GM18511 (cell line): Measurements from ENCODE around the gene PRMT7.
A peak's percentile ranks its signal among the peaks of the same experiment; 100 is the strongest.
"Not testable (repeated sequence)": the region's sequence is repeated elsewhere in the genome, so short reads cannot be mapped to it uniquely, and the experiment has no call there.

Source experiments
- ATAC-seq: cut with Tn5 transposase; IDR thresholded peaks from one replicate; pipeline ENCODE4 v1.9.1; 2021; ENCODE audit warnings: mild to moderate bottlenecking, moderate library complexity; ENCODE audit not compliant: unreplicated experiment

Gene PRMT7

DNA sequence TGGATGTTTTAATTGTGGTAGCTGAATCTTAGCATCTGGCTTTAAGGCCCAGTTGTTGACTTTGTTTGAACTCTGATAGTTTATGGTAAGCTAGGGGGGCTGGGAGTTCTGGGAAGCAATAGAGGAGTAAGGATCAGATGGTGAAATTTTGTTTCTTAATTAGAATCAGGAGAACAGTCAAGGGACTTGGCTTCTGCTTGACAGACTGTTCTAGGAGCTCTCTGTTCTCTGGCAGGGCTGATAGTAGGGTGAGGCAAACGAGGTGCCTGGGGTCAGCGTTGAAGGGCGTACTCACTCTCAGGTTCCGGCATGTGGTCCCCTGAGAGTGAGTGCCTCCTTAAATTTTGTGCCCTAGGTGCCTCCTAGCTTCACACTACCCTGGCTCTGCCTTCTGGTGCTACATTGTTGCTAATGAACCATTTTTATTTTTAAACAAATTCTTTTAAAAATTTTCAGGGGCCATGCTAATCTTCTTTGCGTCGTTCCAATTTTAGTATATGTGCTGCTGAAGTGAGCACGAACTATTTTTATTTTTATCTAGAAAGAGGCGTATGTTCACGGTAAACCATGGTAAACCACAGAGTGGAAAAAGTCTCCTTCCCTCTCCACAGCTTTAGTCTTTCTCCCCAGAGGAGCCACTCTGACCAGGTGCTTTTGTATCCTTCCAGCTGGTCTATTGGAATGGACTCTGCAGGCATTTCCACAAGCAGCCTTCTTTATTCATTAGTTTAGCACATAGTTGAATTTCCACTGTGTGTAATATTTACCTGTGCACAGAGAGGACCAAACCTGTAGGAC is 26.8 kb upstream of the PRMT7 start:
- peak; percentile 62 for ATAC-seq

DNA sequence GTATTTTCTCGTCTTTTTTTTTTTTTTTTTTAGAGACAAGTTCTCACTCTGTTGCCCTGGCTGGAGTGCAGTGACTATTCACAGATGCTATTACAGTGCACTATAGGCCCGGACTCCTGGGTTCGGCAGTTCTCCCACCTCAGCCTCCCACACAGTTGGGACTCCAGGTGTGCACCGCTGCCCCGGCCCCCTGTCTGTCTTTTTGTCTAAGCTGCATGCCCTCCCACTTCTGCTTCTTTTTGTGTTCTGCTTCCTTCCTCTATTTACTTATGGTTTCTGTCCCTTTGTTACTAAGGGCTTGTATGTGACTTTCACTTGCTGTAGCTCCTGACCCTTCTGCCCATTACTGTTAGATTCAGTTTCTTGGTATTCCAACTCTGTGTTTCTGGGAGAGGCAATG is 26.0 kb upstream of the PRMT7 start:
- ATAC-seq, result peak; percentile 44

DNA sequence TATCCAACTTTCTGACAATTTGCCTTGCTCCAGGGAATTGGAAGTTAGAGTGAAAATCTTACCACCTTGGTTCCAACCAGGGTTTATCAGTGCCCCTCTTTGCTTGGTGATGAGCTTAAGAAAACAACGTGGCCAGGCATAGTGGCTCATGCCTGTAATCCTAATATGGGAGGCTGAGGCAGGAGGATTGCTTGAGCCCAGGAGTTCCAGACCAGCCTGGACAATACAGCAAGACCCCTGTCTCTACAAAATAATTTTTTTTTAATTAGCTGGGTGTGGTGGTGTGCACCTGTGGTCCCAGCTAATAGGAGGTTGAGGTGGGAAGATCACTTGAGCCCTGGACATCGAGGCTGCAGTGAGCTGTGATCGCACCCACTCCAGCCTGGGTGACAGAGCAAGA is 25.1 kb upstream of the PRMT7 start:
- ATAC-seq, result no peak

DNA sequence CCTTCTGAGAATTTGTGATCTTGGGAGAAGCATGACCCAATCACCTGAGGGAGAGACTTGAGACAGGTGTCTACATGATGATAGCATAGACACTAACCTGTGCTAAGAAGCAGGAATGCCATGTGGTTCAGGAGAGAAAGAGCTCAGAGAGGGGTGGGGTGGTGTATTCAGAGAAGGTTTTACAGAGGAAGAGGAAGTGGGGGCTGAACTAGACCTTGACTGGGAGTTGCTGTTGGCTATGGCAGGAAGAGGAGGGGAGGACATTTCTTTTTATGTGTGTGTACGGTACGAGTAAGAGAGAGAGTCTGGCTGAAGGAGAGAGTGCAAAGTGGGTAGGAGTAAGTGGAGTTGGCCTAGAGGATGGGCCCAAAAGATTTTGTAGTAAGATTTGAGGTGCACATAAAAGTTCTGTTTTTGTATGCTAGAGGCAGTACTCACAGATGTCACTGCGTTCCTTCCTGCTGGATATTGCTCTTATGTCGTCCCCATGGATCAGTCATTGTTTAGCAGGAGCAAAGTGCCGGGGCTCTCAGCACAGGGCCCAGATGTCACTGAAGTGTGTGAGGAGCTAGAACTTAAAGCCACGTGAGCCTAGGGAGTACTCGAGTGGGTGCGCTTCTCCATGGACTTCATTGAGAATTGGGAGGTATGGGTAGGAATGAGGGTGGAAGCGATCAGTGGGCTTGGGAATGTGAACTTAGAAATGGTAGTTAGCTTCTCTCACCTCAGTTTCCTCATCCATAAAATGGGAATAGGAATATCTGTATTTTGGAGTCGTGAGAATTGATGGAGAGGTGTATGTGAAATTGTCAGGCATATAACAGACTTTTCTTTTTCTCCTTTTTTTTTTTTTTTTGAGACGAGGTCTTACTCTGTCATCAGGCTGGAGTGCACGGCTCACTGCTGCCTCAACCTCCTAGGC is 24.4 kb upstream of the PRMT7 start:
- no peak for ATAC-seq

DNA sequence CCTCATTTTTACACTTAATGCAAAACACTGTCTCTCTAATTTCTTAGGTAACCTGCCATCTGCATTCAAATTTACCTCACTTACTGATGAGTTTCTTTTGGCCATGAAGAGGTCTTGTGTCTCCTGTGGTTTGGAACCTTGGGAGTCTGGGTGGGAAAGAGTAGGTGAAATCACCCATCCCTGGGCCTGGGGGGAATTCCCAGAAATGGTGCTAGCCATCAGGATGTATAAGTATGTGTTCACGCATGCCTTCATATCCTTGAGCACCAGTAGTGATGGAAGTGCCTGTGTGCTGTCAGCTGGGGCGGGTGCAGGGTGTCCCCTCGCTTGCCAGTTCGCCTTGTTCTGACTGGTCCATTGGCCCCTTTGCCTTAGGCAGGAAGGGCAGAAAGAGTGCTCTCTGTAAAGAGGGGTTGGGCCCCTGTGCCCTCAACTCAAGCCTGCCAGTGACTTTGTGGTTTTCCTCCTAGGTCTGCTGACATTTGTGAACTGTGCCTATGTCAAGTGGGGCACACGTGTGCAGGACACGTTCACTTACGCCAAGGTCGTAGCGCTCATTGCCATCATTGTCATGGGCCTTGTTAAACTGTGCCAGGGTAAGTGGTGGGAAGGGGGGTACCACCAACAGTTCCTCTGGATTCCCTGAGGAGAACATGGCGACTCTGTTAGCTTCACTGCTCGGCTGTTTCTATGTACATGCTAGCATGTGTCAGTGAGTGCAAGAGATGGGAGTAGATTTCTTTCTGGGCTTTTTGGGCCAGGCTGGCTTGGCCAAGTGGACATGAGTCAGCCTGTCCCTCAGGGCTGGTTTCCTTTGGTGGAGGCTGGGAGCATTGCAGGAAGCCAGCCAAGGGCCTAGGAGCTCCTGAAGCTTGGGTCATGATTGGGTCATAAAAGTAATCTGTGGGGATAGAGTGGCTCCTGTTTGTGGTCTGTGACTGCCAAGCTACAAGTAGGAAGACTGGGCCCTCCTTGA is 23.3 kb upstream of the PRMT7 start:
- no peak for ATAC-seq

DNA sequence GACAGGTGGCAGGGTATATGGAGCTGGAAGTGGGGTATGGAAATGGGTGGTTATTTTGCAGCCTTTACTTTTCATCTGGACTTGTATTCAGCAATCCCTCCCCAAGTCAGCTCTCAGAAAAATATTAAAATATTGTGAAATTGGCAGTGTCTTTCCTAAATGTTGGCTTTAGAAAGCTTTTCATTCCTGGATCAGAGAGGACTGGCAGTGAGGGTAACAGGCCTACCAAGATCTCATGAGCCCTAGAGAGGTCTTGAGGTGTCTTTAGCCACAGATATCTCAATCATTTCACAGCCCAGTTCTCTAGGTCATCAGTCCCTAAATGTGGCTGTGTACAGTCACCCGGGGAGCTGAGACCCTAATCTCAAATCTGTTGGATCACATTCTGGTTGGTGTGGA is 22.6 kb upstream of the PRMT7 start:
- no peak for ATAC-seq

DNA sequence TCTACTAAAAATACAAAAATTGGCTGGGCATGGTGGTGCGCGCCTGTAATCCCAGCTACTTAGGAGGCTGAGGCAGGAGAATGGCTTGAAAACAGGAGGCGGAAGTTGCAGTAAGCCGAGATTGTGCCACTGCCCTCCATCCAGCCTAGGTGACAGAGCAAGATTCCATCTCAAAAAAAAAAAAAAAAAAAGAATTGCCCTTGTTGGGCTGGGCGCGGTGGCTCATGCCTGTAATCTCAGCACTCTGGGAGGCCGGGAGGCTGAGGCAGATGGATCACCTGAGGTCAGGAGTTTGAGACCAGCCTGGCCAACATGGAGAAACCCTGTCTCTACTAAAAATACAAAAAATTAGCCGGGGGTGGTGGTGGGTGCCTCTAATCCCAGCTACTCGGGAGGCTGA is 22.0 kb upstream of the PRMT7 start:
- not testable (repeated sequence) for ATAC-seq

DNA sequence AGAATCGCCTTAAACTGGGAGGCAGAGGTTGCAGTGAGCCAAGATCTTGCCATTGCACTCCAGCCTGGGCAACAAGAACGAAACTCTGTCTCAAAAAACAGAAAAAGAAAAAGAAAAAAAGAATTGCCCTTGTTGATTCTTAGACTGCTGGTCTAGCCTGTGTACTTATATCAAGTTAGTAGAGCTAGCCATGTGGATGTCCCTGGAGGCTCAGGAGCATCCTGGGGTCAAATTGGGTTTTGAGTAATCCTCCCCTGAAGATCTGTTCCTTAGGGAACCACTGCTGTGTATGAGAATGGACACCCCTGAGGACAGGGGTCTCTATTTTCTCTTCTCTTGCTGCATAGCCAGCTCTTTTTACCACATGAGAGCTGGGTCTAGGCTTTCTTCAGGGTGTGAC is 21.6 kb upstream of the PRMT7 start:
- ATAC-seq, result no peak

DNA sequence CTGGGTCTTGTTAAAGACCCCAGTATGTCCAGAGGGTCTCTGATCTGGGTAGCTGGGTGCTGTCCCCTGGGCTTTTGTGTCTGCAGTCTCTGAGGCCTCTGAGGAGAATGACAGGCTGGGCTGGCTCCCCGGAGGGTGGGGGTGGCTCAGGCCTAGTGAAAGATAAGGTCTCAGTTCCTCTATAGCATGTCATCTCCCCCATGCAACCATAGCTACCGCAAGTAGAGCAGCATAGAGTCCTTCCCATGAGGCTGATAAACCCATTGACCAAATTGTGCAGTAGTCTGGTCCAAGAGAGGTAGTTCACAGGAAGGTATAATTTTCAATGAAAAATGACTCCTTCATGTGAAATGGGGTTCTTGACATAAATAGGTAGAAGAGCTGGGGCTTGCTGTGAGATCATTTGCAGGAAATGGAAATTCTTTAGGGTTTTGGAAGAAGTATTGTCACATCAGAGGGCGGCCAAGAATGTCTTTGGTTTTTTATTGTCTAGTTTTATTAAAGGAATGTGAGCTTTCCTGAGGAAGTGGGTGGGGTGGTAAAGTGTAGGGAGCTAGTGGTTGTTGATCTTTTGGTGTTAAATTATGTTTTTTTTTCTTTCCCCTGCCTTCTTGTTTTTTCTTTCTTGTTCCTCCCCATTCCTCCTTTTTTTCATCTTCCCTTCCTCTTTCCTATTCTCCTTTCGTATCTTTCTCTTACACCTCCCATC is 21.0 kb upstream of the PRMT7 start:
- ATAC-seq, result peak; percentile 92

DNA sequence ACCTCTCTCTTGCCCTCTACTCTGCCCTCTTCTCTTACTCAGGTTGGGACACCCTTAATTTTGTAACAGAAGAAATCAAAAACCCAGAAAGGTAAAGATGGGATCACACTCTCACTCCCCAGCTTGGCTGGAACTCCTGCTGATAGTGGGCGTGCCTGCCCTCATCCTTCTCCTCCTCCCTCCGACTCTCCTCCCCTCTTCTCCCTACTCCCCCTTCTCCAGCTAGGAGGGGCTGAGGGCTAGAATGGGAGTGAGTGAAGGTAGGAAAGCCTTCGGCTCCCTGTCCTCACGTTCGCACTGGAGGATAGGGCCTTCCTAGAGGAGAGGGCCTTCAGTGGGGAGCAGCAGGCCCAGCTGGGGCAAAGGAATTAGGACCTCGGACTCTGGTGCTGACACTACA is 20.4 kb upstream of the PRMT7 start:
- ATAC-seq, result no peak

DNA sequence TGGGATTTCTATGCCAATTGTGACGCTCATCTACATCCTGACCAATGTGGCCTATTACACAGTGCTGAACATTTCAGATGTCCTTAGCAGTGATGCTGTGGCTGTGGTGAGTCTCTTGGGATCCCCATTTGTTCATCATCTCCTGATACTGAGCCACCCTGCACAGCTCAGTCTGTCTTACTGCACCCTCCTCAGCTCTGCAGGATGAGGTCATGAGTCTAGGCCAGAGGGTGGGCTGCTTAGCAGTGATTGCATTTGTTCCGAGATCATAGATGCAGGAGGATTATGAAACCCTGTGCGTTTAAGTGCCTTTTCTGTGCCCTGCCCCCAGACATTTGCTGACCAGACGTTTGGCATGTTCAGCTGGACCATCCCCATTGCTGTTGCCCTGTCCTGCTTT is 19.6 kb upstream of the PRMT7 start:
- ATAC-seq, result no peak

DNA sequence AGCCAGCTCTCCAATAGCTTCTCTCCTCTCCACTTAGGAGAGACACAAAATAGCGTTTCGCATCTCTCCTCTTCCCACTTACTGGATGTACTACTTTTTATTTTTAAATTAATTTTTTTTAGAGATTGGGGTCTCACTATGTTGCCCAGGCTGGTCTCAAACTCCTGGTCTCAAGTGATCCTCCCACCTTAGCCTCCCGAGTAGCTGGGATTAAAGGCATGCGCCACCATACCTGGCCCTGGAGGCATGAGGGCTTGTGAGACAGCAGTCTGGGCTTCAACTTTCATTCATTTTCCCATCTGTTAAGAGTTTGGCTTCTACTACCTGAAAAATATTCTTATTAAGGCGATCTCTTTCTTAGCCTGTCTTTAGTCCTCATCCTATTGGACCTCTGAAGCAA is 18.4 kb upstream of the PRMT7 start:
- no peak for ATAC-seq

DNA sequence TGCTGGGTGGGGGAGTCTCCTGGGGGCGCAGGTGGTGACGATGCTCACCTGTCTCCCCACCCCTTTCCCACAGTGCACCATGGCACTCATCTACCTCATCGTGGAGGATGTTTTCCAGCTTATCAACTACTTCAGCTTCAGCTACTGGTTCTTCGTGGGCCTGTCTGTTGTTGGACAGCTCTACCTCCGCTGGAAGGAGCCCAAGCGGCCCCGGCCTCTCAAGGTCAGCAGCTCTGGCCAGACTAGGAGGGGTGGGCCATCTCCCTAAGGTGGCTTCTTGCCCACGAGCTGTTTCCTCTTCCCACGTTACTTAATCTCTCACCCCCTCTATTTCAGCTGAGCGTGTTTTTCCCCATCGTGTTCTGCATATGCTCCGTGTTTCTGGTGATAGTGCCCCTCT is 14.5 kb upstream of the PRMT7 start:
- no peak for ATAC-seq

DNA sequence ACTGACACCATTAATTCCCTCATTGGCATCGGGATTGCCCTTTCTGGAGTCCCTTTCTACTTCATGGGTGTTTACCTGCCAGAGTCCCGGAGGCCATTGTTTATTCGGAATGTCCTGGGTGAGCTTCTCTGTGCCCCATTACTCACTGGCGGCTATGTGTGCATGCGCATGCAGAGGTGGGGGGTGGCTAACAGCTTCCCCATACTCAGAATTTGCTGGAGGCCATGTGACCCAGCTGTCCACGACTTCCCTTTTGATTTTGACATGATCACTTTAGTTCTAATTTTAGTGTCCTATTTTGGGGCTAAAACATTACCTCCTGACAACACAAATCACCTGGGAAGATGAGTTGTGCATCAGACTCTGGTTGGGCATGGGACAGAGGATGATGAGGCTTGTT is 14.1 kb upstream of the PRMT7 start:
- no peak for ATAC-seq

DNA sequence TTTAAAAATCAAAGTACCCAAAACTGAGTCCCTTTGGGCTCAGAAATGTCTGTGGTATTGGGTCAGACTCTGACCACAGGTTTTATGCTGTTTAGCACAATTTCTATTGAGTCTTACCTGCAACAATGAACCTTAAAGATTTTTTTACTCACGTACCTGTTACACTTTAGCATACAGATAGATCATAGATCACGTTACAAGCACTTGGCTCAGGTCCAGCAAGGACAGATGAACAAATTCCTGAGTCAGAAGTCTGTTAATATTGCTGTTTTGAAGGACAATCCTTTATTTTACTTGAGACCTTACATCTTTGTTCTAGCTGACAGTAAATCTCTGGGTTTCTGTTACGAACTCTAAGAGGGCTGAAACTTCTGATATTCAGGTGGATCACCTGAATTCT is 12.9 kb upstream of the PRMT7 start:
- no peak for ATAC-seq

DNA sequence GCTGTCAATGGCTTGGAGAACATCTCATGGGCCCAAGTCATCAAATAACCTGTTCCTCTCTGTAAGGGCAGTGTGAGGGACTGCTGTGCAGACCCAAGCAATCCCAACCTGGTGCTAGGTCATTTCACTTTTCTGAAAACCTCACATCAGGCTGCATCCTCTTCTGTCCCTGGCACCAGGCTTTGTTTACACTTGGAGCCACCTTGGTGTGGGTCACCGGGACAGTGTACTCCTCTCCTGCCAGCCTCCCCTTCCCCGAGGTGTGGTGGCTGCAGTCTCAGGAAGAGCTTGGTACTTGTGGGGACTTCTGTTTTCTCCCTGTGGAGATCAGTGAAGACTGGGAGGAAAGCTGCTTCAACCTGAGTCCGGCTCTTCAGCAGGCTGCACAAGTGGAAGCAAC is 12.5 kb upstream of the PRMT7 start:
- no peak for ATAC-seq

DNA sequence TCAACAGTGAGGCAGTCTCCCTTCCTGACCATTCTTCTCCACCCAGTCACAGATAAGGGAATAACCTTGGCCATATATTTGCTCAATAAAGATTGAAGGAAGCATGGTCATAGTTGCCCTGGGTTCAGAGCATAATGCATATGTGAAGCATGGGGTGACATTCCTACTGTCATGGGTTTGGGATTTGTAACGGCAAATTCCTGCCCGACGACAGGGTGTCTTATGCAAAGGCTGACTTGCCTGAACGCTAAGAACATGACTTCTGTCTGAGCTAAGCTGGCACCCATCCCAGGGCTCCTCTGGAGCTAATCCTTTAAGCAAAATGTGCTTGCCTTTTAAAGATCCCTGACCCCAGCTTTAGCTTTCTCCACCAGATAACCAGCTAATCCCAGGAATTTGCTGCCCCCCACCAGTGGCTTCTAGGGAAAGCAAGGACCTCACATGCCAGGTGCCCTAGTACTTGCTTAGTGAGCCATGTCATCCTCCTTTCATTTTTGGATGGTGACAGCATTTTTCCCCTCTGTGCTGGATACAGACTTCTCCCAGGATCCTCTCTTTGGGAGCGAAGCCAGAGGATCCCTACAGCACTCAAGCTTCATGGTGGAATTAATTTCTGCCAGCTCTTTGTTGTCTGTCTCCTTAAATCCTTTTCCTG is 11.8 kb upstream of the PRMT7 start:
- no peak for ATAC-seq

DNA sequence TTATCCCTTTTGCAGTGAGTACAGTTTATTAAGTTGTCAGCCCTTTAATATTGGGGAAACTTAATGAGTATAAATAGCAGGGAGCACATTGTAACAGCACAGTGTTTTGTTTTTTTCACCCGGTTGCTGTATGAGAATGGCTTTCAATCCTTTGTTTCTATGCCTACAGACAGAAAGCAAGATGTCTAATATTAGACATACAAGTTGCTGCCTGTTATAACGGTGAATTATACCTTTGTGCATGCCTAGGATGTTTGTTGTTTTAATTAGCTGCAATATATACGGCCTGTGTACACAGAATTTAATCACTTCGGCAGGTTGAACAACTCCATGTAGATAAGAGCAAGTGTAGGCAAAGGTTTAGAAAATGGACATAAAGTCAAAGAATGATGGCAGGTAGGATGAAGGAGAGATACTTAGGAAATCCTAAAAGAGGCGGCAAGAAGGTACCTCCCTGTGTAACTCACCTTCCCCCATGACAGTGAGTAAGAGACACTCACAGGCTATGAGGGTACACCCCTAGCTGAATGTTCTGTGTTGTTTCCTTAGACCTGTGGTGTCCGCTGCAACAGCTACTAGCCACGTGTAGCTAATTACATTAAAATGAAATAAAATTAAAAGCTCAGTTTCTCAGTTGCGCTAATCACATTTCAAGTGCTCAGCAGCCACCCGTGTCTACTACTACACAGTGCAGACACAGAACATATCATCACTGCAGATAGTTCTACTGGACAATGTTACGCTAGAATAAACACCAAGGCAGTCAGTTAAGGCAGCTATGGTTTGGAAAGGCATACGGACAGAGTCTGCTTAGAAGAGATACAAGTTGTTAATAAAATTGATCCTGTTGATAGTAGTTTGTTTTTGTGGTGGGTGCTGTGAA is 11.0 kb upstream of the PRMT7 start:
- no peak for ATAC-seq
